CD4-positive, alpha-beta T cell treated with Interleukin-6 at 100 ng/mL for 8 hours (primary cell): ENCODE data around the gene CXorf58.
"Not testable (repeated sequence)": the region's sequence is repeated elsewhere in the genome, so short reads cannot be mapped to it uniquely, and the experiment has no call there.

Experiments used
- DNase-seq: peaks from one replicate; pipeline ENCODE4 v3.0.0-alpha.2; 2020; ENCODE audit warnings: mixed read lengths, low spot score

CXorf58 gene

DNA sequence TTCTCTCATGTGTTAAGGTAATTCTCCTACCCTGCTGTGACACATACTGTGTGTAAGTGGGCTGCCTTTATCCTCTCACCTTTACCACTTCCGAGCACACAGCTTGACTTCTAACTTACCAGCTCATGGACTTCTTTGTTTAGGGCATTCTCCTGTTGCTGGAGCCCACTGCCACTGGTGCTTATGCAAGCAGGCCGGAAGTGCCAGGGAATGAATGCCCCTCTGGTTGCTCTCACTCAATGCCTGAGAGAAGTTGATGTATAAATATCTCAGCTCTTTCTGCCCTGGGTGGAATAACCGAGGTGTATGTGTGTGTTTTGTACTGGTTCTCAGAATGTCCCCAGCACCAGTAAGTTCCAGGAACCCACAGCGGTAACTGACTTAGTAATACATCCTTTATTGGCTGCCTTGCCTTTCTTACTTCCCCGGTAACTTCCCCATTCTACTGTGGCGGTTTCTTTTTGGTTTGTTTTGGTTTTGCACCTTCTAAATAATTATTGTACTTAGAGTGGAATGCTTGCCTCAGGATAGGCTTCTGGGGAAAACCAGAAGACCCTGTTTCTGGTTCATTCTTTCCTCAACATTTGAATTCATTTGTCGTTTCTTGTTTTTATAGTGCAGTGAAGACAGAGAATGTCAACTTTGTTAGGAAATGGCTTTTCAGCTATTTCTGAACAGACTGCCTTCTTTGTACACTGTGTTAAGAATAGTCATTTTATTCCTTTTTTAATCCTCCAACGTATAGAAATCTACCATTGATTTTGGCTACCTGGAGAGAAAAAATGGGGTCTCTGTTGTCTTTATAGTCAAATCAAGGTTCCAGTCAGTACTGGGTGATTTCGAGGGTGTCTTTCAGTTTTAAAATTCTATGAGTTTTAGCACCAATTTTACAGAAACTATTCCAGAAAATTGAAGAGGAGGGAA, 45.4 kb downstream of the CXorf58 start:
- peak; percentile 58 for DNase-seq

DNA sequence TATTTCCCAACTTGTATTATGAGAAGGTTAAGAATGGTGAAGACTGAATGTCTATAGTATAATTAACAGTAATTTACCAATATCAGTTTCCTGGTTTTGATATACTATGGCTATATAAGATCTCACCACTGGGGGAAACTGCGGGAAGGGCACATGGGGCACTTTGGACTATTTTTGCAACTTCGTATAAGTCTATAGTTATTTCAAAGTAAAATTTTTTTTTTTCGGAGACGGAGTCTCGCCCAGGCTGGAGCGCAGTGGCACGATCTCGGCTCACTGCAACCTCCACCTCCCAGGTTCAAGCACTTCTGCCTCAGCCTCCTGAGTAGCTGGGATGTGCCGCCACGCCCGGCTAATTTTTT, 46.1 kb downstream of the CXorf58 start:
- no peak for DNase-seq

DNA sequence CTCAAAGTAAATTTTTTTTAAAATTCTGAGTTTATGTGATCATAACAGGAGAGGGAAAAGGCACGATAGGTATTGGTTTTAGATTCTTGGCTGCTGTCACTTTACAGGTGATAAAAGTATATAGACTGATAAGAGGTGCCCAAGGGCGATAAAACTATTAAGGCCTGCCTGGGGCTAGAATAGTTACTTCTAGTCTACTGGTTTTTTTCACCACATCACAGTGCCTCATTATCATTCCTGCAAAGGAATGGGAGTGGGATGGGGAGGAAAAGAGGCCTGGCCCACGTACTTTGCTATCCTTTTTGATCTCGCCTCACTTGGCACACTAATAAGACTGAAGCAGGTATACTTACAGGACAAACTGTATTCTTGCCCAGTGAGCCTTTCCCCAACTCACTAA, 46.6 kb downstream of the CXorf58 start:
- no peak for DNase-seq

DNA sequence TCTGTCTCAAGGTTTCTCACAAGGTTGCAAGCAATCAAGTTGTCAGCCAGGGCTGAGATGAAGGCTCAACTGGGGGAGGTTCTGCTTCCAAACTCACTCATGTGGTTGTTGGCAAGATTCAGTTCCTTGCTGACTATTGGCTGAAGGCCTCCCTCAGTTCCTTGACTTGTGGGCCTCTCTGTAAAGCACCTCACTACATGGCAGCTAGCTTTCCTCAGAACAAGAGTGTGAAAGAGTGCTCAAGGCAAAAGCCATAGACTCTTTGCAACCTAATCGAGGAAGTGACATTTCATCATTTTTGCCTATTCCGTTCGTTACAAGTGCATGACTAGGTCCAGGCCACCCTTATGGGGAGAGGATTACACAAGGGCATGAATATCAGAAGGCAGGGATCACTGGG, 52.0 kb downstream of the CXorf58 start:
- peak; percentile 31 for DNase-seq

DNA sequence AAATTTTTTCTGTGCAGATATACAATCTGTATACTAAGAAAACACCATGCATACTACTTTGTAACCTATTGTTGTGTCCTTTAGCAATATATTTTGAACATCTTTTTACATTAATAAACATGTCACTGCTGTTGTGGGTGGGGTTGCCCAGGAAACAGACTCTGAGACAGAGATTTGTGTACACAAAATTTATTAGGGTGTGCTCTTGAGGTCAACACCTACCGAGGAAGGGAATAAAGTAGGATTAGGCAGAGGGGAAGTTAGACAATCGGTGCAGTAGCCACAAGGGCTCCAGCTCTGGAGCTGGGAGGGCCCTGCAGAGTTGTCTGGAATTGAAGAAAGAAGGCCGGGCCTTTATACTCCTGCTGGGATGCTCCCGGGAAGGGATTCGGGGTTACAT, 56.4 kb downstream of the CXorf58 start:
- DNase-seq: no peak

DNA sequence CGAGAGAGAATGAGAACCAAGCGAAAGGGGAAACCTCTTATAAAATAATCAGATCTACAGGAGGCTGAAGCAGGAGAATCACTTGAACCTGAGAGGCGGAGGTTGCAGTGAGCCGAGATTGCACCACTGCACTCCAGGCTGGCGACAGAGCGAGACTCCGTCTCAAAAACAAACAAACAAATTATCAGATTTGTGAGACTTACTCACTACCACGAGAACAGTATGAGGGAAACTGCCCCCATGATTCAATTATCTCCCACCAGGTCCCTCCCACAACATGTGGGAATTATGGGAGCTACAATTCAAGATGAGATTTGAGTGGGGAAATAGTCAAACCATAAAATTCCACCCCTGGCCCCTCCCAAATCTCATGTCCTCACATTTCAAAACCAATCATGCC, 57.8 kb downstream of the CXorf58 start:
- not testable (repeated sequence) for DNase-seq

DNA sequence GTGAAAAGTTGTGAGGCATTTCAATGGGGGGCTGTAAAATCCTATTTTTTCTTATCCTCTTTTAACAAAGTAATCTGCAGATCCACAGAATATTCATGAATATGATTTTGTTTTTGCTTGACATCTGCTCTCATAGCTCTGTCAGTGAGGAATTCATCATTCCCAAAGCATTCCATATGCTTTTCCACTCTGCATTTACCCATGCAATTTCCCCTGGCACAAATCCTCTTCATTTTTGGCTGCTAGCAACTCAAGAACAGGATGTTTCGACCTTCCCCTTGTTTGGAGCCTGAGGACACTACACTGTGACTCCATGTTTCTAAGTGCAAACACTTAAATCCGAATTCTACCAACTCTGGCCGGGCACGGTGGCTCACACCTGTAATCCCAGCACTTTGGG, 70.7 kb downstream of the CXorf58 start:
- DNase-seq: no peak

DNA sequence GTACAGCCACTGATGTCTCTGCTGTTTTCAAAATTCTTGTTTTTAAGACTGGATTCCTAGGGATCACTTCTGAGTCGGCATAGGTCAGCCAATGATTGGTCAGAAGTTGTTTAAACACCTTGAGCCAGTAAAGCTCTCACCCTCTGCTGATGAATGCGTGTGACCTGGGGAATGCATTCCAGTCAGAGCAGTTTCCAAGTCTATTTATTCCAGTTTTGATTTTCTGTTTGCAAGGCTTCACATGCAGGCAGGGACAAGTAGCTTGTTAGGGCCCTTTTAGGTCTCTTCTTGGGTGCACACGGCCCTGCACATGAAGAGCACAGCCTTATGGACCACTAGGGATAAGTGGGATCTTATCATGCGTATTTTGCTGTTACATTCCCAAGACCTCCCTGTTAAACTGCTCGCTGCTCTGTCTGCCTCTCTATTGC, 72.2 kb downstream of the CXorf58 start:
- no peak for DNase-seq

DNA sequence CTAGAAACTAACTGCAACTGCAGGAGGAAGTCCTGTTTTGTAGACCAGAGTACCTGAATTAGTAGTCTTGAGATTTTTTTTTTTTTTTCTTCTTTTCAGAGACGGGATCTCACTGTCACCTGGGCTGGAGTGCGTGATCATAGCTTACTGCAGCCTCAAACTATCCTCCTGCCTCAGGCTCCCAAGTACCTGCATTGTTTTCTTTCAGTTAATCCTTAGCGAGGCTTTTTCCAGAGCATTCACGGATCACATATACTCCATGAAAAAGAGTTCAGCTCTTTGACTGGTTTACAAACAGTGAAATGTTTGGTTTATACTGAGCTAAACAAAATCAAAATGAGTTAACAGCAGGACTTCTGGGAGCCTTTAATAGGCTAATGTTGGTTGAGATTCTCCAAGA, 73.4 kb downstream of the CXorf58 start:
- DNase-seq: no peak

DNA sequence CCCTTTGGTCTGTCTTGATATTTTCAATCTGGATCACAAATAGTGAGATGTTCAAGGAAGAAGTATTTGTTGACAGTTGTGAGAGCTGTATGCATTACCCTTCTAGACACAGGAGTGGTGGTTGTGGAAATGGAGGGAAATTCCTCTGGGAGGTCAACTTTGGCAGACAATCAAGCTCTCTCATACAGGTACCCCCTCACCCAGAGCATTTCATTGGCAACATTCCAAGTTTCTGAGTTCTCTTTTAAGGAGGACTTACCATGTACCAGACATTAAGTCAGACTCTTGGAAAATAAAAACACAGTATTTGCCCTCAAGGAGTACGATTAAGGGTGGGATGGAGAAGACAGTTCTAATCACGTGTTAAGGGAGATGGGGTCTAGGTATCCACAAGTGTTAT, 73.9 kb downstream of the CXorf58 start:
- no peak for DNase-seq

DNA sequence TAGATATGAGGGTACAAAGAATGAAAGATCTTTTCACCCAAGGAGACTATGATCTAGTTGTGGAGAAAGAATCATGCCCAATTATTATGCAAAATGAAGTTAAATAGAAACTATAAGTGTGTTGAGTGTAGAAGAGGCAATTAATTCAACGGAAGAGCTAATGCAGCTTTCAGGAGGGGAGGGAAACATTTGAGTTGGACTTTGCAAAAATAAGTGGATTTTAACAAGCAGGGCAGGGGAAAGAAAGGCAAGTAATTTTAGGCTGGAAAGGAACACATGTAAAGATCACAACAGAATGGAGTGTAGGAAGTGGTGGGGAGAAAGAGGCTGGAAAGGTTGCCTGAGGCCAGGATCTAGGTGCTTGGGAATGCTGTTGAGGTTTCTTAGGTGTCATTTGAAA, 75.1 kb downstream of the CXorf58 start:
- DNase-seq: no peak
